Erythroblast (primary cell): Measurements from ENCODE around the gene PLCG1.

Source experiments
- DNase-seq, 2 experiments: peaks; one replicate each; lab custom pipeline; 2025; lab: John Stamatoyannopoulos, UW
- GATA1 ChIP-seq: IDR thresholded peaks from 2 replicates; pipeline ENCODE4 v1.6.1; 2011; ENCODE audit warnings: low read depth, mild to moderate bottlenecking, control low read depth, low read length, moderate library complexity
- POLR2A ChIP-seq: IDR thresholded peaks from 2 replicates; pipeline ENCODE4 v1.6.1; 2011; ENCODE audit warnings: mild to moderate bottlenecking, low read length

The PLCG1 gene

DNA sequence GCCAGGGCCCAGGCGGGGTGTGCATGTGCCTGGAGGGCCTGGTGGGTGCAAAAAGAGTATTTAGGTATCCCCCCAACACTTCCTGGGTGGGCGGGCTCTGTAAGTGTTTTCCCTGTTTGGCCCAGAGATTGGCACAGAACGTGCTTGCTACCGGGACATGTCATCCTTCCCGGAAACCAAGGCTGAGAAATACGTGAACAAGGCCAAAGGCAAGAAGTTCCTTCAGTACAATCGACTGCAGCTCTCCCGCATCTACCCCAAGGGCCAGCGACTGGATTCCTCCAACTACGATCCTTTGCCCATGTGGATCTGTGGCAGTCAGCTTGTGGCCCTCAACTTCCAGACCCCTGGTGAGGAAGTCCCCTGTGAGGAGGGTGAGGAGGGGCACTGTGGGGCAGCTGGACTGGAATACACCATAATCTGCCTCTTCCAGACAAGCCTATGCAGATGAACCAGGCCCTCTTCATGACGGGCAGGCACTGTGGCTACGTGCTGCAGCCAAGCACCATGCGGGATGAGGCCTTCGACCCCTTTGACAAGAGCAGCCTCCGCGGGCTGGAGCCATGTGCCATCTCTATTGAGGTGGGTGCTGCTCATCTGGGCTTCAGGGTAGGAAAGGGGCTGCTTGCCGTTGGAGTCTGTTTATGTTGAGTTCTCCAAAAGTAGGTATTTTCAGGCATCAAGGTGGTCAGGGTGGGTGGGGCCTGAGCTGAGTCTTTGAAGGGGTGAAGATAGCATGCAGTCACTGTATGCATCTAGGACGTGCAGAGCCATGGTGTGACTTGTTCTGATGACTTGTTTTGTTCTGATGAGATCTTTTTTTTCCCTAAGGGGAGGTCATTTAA, 35.2 kb downstream of the PLCG1 start:
- no peak for TF ChIP-seq POLR2A
- no peak for TF ChIP-seq GATA1
- no peak for DNase-seq

DNA sequence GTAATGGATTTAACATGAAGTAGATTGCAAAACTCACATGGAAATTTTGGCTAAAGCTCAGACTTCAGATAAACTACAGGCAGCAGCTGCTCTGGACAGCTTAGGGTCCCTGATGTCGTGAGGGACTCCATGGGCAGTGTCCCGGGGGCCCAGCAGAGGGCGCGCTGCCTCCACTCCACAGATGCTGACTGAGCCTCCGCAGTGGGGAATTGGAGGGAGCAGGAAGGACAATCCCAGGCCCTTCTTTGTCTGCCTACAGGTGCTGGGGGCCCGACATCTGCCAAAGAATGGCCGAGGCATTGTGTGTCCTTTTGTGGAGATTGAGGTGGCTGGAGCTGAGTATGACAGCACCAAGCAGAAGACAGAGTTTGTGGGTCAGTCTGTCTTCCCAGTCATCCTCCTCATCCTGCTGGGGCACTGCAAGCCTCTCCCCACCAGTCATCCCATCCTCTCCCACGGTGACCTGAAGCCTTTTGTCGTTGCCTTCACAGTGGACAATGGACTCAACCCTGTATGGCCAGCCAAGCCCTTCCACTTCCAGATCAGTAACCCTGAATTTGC, 35.9 kb downstream of the PLCG1 start:
- TF ChIP-seq GATA1 (no peak), POLR2A (no peak)
- DNase-seq = peak; percentile 68 to 82

DNA sequence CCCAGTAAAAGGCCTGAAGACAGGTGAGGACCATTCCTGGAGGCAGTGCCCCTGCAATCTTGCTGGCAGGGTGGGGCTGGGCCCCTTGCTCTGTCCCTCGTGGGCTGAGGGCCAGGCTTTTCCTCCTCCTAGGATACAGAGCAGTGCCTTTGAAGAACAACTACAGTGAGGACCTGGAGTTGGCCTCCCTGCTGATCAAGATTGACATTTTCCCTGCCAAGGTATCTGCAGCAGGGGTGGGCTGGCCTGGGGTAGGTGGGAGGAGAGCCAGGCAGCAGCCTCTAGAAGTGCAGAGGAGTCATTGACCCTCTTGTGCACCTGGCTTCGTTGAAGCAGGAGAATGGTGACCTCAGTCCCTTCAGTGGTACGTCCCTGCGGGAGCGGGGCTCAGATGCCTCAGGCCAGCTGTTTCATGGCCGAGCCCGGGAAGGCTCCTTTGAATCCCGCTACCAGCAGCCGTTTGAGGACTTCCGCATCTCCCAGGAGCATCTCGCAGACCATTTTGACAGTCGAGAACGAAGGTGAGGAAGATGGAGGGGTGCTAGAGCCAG, 36.5 kb downstream of the PLCG1 start:
- DNase-seq = no peak
- TF ChIP-seq POLR2A (no peak), GATA1 (no peak)

DNA sequence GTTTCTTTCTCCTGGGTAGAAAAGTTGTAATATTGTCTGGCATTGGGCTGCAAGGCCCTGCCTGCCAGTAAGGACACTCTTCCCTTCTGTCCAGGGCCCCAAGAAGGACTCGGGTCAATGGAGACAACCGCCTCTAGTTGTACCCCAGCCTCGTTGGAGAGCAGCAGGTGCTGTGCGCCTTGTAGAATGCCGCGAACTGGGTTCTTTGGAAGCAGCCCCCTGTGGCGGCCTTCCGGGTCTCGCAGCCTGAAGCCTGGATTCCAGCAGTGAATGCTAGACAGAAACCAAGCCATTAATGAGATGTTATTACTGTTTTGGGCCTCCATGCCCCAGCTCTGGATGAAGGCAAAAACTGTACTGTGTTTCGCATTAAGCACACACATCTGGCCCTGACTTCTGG, 37.0 kb downstream of the PLCG1 start:
- no peak for TF ChIP-seq GATA1
- no peak for TF ChIP-seq POLR2A
- no peak for DNase-seq

DNA sequence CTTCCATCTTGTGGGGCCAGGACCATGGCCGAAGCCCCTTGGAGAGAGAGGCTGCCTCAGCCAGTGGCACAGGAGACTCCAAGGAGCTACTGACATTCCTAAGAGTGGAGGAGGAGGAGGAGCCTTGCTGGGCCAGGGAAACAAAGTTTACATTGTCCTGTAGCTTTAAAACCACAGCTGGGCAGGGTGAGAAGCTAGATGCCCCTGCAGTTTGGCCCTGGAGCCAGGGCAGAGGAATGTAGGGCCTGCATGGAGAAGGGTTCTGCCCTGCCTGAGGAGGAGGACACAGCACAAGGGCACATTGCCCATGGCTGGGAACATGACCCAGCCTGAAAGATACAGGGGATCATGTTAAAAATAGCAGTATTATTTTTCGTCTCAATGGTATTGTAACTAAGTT, 37.4 kb downstream of the PLCG1 start:
- TF ChIP-seq GATA1 (no peak), POLR2A (no peak)
- DNase-seq = no peak

DNA sequence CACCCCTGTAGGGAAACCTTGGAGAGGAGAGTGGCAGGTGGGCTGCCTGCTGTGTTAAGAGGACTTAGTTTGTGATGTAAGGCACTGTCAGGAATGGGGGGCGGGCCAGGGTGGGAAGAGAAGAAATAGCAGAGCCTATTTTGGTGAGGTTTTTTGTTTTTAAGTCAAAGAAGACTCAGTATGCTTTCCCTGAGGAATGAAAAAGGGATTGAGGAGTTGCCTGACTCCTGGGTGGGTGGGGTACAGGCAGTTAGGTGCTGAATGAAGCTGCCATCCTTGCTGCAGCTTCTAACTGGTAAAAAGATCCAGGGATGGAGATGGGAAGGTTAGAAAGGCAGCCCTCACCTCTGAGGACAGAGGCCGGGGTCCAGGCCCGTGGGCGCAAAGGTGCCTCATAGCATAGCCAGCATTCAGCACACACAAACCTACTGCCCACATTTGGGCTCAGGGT, 37.9 kb downstream of the PLCG1 start:
- DNase-seq = no peak

DNA sequence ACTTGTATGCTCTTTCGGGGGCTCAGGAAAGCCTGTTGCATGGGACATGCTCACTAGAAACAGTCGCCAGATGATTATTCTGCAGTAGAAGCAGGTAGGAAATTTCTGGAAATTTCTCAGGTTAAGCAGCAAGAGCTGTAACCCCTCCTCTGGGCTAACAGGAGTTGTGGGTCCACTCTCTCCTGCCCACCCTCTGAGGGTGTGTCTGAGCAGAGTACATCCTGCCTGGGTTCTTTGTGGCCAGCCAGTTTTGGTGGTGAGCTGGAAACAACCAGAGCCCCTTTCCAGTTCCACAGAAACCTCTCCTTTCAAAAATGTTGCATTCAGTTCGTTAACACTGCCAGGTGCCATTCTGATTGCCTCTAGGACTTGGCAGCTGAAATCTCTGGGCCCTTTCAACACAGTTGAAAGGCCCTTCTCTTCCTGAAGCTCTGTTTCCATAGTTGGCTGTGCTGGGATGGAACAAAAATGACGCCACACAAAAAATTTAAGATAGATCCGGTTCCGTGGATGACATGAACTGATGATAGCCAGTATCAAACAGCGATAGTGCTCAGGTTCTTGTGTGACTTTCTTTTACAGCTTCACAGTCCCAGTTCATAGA, 38.5 kb downstream of the PLCG1 start:
- no peak for TF ChIP-seq POLR2A
- no peak for TF ChIP-seq GATA1
- DNase-seq = no peak

More for the DNA sequence above, 37.9 kb downstream of the PLCG1 start:
- TF ChIP-seq GATA1 = no peak
- TF ChIP-seq POLR2A = no peak

DNA sequence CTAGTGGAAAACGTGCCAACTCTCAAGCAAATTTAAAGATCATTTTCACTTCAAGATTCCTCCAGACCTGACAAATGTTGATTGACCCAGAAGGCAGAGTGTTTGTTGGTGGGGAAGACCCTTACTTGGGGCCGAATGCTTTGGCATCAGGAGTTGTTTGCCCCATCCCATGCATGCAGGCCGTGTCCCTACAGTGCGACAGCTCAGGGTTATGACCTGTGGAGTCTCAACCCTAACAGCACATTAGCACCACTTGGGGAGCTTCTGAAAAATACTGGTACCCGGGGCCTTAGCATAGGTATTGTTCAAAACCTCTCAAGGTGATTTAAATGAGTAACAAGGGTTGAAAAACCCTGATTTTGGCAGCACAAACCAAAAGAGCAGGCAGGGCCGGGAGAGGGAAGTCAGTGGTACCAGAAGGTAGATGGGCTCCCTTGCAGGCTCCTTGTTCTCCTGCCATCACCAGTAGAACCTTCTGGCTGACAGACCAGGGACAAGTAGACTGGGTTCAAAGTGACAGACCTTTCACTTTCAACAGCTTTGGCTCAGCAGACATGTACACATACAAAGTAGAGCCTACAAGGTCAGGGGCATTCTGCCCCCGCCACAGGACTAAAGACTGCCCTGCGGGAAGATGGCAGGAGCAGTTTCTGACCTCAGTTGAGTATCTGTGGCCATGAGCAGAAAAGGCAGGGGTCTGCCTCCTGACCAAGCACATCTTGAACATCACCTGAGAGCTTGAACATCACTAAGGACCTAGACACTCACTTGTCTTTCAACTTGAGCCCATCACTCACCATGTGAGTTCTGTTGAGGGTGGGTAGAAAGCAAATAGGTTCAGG, 39.6 kb downstream of the PLCG1 start:
- no peak for DNase-seq
- no peak for TF ChIP-seq POLR2A
- no peak for TF ChIP-seq GATA1

DNA sequence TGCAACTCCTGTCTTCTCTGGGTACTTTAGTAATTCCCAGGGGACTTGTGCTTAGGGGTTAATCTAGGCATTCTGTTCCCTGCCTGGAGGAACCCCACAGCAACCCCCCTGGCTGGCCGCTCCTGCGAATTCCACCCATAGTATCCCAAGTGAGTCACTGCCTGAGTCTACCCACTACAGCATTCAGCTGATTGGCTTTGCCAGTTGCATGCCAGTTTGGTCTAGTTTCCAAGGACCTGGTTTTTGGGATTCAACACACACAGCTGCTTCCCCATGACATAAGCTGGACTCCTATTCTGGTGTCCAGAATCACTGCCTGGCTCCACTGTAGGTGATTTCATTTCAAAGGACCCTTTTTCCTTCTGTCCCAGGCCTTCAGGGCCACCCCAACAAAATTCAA, 40.3 kb downstream of the PLCG1 start:
- TF ChIP-seq GATA1 = no peak
- no peak for TF ChIP-seq POLR2A
- DNase-seq = no peak

DNA sequence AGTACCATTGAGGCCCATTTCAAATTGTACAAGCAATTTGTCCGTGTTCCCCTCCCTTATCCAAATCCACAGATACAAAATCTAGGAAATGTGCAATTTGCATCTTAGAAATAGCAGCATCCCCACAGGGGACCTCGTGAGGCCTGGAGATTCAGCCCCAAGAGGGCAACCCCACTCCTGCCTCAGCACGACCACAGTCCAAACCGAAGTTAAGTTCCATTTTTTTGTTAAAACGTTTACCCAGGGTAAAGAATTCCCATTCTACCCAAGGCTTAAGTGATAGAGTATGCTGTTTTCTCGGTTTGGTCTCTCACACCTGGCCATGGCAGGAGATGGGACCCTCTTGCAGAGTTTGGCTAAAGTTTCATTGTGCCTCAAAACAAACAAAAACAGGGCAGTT, 41.2 kb downstream of the PLCG1 start:
- DNase-seq = no peak
- no peak for TF ChIP-seq POLR2A
- no peak for TF ChIP-seq GATA1

DNA sequence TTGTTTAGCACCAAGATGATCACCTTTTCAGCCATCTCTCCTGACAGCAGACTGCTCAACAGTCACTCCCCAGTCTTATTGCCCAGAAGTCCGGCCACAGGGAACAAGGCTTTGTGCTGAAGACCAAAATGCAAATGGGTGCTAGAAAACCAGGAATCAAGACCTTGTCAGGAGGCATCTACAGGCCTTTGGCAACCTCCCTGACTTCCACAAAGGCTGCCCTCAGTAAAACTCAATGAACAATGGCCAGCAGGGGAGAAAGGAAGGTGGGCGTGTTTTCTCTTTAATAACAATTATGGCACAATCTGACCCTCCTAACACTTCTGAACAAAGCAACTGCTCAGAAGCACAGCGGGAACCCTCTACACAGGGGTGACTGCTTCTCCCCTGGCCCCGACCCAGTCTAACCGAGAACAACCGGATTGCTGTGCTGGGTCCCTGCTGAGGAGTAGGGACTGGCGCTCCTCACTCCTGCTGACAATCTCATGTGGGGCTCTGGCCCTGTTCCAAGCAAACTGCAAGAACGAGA, 41.6 kb downstream of the PLCG1 start:
- DNase-seq = no peak
- no peak for TF ChIP-seq POLR2A

DNA sequence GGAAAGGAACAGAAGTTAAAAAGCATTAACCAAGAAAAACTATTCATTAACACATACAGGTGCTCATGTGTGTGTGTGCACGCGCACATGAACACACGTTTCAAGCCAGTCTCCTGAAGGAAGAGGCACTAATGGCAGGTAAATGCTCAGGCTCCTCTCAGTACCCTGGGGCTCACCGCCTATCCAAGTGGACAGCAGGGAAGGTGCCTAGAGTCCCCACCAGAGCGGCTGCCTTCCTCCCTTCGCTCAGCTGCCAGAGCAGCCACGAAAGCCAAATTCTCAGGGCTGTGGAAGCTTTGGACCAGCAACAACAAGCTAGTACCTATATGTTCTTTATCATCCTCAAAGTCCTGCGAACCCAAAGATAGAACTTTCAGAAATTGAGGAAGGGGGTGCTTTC, 42.6 kb downstream of the PLCG1 start:
- TF ChIP-seq POLR2A = no peak
- TF ChIP-seq GATA1 = no peak
- DNase-seq = no peak
